ENCODE results near the gene ECHDC1.

The ECHDC1 gene

DNA sequence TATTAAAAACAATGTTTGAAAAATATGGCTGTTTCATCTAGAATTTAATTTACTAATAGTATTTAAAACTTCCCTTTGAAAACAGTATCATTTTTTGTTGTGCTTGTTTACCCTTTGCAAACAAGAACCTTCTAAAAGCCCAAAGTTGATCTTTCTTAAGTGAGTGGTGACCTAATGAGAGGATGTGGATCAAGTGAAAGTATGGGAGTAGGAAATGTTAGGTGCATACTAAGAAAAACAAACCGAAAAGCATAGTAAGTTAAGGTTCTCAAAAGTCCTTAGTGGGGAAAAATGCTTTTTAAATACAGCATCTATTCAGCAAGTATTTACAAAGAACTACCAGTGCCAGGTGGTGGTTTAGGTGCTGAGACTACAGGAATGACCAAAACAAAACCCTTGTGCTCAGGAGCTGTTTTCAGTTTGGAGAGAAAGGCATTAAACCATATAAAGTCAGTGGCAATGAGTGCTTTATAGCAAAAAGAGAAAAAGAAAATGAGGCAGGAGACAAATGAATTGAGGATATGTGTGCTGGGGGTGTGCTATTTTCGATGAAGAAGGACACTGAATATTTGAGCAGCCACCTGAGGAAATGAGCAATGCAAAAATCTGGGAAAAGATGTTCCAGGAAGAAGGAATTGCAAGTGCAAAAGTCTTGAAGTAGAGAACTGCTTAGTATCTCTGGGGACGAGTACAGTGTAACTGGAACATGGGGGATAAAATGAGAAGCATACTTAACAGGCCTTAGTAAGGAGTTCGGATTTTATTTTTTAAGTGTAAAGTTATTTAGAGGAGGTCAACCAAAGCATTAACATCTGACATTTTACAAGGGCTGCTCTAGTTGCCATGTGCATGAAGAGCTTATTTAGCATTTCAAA lies 52.8 kb downstream of the ECHDC1 start:
- no peak for DNase-seq (ENCODE audit: low read depth, low spot score)
- no peak overlapping the region for H3K4me3 ChIP-seq (ENCODE audit: low read depth, low read length)
- in situ Hi-C loops (cut with HindIII; ENCODE audit: low sequenced_read_pairs) = no loop called here
- TF ChIP-seq, protein P1, sequence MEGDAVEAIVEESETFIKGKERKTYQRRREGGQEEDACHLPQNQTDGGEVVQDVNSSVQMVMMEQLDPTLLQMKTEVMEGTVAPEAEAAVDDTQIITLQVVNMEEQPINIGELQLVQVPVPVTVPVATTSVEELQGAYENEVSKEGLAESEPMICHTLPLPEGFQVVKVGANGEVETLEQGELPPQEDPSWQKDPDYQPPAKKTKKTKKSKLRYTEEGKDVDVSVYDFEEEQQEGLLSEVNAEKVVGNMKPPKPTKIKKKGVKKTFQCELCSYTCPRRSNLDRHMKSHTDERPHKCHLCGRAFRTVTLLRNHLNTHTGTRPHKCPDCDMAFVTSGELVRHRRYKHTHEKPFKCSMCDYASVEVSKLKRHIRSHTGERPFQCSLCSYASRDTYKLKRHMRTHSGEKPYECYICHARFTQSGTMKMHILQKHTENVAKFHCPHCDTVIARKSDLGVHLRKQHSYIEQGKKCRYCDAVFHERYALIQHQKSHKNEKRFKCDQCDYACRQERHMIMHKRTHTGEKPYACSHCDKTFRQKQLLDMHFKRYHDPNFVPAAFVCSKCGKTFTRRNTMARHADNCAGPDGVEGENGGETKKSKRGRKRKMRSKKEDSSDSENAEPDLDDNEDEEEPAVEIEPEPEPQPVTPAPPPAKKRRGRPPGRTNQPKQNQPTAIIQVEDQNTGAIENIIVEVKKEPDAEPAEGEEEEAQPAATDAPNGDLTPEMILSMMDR (IDR thresholded peaks at IDR 0.05; ENCODE audit: low read depth, low read length) = no peak

DNA sequence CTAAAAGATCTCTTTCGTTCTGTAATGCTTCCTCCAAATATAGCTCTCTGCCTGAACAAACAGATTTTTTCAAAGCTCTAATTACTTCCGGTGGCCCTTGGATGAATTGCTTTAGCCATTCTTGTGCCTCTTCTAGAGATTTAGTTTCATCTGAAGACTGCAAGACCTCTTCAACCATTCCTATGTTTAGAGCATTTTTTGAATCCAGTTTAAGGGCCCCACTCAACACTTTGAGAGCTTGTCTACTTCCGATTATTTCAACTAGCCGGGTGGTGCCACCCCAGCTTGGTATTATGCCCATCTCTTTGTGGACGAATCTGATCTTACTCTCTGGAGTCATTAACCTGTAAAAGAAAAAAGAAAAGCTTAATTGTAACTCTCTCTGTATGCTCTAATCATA lies 53.5 kb downstream of the ECHDC1 start:
- no peak overlapping the region for H3K4me3 ChIP-seq (ENCODE audit: low read depth, low read length)
- no peak for DNase-seq (ENCODE audit: low read depth, low spot score)
- in situ Hi-C loops (cut with HindIII; ENCODE audit: low sequenced_read_pairs) = no loop called here
- TF ChIP-seq, protein P1 (IDR thresholded peaks at IDR 0.05; ENCODE audit: low read depth, low read length) = no peak

DNA sequence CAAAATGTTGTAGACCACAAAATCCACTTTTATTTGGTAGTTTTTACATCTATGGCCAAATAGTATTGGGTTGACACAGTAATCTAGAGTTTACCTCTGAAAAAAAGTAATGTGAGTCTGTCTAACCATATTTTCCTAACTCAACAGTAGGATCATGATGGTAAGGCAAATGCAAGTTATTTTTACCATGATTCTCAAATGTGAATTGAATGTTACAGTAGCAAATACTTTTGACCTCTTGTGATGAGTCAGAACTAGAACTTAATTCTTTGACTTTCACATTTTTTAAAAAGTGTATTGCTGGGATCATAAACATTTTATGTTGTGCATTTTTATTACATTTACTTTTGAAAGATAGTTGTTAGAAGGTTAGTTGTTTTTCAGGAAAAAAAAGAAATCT lies 54.7 kb downstream of the ECHDC1 start:
- peak; percentile 26 for DNase-seq (ENCODE audit: low read depth, low spot score)
- TF ChIP-seq, protein P1 (IDR thresholded peaks at IDR 0.05; ENCODE audit: low read depth, low read length) = no peak
- in situ Hi-C loops (cut with HindIII; ENCODE audit: low sequenced_read_pairs) = no loop called here
- H3K4me3 ChIP-seq (ENCODE audit: low read depth, low read length) = no peak overlapping the region

DNA sequence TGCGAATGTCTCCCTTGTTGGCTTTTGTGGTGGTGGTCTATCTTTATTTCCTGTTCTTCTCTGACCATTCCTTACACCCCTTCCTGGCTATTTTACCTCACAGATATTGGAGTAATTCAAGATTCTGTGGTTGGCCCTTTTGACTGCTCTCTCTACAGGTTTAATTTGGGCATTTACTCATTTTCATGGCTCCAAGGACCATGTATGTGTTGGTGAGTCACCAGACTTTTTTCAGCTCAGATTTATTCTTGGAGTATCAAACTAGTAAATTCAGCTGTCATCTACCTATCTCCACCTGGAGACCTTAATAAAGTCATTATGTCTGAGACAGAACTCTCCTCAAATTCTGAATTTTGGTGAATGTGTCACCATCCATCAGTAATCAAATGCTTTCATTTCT lies 61.2 kb downstream of the ECHDC1 start:
- no peak for DNase-seq (ENCODE audit: low read depth, low spot score)
- in situ Hi-C loops (cut with HindIII; ENCODE audit: low sequenced_read_pairs) = no loop called here
- TF ChIP-seq, protein P1 (IDR thresholded peaks at IDR 0.05; ENCODE audit: low read depth, low read length) = no peak
- H3K4me3 ChIP-seq (ENCODE audit: low read depth, low read length) = no peak overlapping the region

DNA sequence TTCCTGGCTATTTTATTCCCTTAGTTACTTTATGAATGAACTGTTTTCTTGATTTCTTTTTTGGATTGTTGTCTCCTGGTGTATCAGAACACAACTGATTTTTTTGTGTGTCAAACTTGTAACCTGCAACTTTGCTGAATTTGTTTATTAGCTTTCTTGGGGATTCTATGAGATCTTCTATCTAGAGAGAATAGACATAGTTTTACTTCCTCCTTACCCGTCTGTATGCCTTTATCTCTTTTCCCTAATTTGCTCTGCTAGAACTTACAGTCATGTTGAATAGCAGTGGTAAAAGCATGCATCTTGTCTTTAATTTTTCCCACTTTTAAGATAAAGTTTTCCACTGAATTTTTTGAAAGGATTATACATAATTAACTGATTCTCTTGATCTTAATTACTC lies 63.6 kb downstream of the ECHDC1 start:
- TF ChIP-seq, protein P1 (IDR thresholded peaks at IDR 0.05; ENCODE audit: low read depth, low read length) = no peak

DNA sequence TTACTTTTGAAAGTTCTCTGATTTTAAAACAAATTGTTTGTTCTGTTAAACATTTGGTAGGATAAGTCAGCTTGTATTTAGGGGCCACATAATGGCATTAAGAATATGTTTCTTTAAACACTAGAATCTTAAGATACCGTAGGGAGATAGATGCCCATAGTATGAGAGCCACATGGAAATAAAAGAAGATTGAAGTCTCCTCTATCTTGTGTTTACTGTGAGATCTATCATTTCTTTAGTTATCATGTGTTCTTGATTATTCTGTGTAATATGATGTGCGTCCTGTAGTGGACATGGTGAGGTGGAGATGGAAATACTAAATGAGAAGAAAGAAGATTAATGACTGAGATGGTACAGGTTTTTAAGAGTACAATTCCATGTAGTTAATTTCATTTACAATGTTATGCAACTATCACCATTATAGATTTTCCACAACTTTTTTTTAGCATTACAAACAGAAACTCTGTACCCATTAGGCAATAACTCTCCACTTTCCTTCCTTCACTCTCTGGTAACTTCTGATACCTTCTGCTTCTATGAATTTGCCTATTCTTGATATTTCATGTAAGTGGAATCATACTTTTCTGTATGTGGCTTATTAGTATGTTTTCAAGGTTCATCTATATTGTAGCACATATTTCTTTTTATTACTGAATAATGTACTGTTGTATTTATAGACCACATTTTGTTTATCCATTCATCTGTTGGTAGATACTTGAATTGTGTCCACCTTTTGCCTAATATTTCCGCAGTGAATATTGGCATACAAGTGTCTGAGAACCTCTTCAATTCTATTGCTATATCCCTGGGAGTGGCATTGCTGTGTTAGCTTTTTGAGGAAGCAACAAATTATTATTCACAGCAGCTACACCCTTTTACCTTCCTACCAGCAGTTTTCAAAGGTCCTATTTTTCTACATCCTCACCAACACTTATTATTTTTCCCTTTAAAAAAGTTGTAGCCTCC lies 65.2 kb downstream of the ECHDC1 start:
- DNase-seq (ENCODE audit: low read depth, low spot score) = no peak
- TF ChIP-seq, protein P1 (IDR thresholded peaks at IDR 0.05; ENCODE audit: low read depth, low read length) = no peak
- in situ Hi-C loops (cut with HindIII; ENCODE audit: low sequenced_read_pairs) = no loop called here

More for the DNA sequence above, 63.6 kb downstream of the ECHDC1 start:
- in situ Hi-C loops (cut with HindIII; ENCODE audit: low sequenced_read_pairs) = no loop called here
- no peak for DNase-seq (ENCODE audit: low read depth, low spot score)
- no peak overlapping the region for H3K4me3 ChIP-seq (ENCODE audit: low read depth, low read length)

More for the DNA sequence above, 65.2 kb downstream of the ECHDC1 start:
- H3K4me3 ChIP-seq (ENCODE audit: low read depth, low read length) = no peak overlapping the region
